H1 (cell line): ENCODE results near the gene LEFTY1. TPM values are rescaled to one million over a fixed set of nuclear protein-coding genes. Genes with fewer than 3 reads are reported as not detected.
A peak's percentile ranks its signal among the peaks of the same experiment; 100 is the strongest.

Experiments
- CTCF ChIA-PET: fragments of 300-600 bp; sonication (Branson Sonifier 250); formaldehyde crosslinking; loops from one replicate; lab custom pipeline; 2021; ENCODE audit not compliant: partially characterized antibody; lab: Charles Lee
- POLR2A ChIA-PET: fragments of 300-600 bp; sonication (Branson Sonifier 250); formaldehyde crosslinking; loops from one replicate; lab custom pipeline; 2021; ENCODE audit warnings: inconsistent platforms; ENCODE audit not compliant: partially characterized antibody; lab: Charles Lee
- DNase-seq, 2 experiments: peaks; one replicate each; pipeline versions ENCODE4 v3.0.0 to v3.0.0-alpha.2; 2010 to 2022; ENCODE audit warnings: low spot score in 2 of 2, low read depth in 1 of 2, mixed read lengths in 1 of 2
- FAIRE-seq: peaks from 2 replicates; lab custom pipeline; 2011; peaks lifted over from hg19 to GRCh38; lab: Jason Lieb, UNC
- H2AFZ ChIP-seq: 2 replicates; pipeline ENCODE4 v1.8.1; 2012; ENCODE audit warnings: low read length, inconsistent platforms
- H2AK5ac ChIP-seq: 2 replicates; pipeline ENCODE4 v1.6.1; 2013; ENCODE audit warnings: low read depth, low read length
- H2BK120ac ChIP-seq: replicated peaks from 2 replicates; pipeline ENCODE3; 2013; ENCODE audit warnings: low read depth, low read length, inconsistent platforms
- H2BK12ac ChIP-seq: 2 replicates; pipeline ENCODE4 v1.6.1; 2013; ENCODE audit warnings: low read depth, low read length
- H2BK15ac ChIP-seq: 2 replicates; pipeline ENCODE4 v1.6.1; 2013; ENCODE audit warnings: low read length
- H2BK20ac ChIP-seq: 2 replicates; pipeline ENCODE4 v1.6.1; 2013; ENCODE audit warnings: low read length
- H2BK5ac ChIP-seq: 2 replicates; pipeline ENCODE4 v1.6.1; 2013; ENCODE audit warnings: low read depth, low read length
- H3K14ac ChIP-seq: 2 replicates; pipeline ENCODE4 v1.6.1; 2013; ENCODE audit warnings: inconsistent platforms; ENCODE audit not compliant: insufficient read length
- H3K18ac ChIP-seq: 2 replicates; pipeline ENCODE4 v1.6.1; 2013; ENCODE audit warnings: low read length; ENCODE audit errors: extremely low read depth
- H3K23ac ChIP-seq: 2 replicates; pipeline ENCODE4 v1.6.1; 2013; ENCODE audit warnings: inconsistent platforms; ENCODE audit not compliant: insufficient read length
- H3K23me2 ChIP-seq: 2 replicates; pipeline ENCODE4 v1.6.1; 2013; ENCODE audit warnings: low read depth, low read length
- H3K27ac ChIP-seq: 2 replicates; pipeline ENCODE4 v1.6.1; 2011; ENCODE audit warnings: low read depth, low read length, inconsistent platforms
- H3K27me3 ChIP-seq, 4 experiments: replicated peaks in 1 of 4; 1 replicate in 1 of 4; 2 replicates in 3 of 4; pipeline versions ENCODE4 v1.6.1 to v1.8.1; 2011 to 2013; ENCODE audit warnings: low read length in 3 of 4, mild to moderate bottlenecking in 3 of 4, inconsistent platforms in 2 of 4, mixed read lengths in 2 of 4, moderate library complexity in 1 of 4; ENCODE audit not compliant: control insufficient read depth in 3 of 4, insufficient read depth in 3 of 4; ENCODE audit errors: extremely low read depth in 1 of 4
- H3K36me3 ChIP-seq, 4 experiments: 2 replicates each; pipeline versions ENCODE4 v1.6.1 to v1.8.1; 2011 to 2013; ENCODE audit warnings: mild to moderate bottlenecking in 4 of 4, low read length in 3 of 4, moderate library complexity in 2 of 4, control low read depth in 1 of 4, inconsistent platforms in 1 of 4; ENCODE audit not compliant: insufficient read depth in 4 of 4, control insufficient read depth in 2 of 4
- H3K4ac ChIP-seq: replicated peaks from 2 replicates; pipeline ENCODE3; 2013; ENCODE audit warnings: low read length, low read depth, mixed read lengths, inconsistent platforms; ENCODE audit not compliant: insufficient read length
- H3K4me1 ChIP-seq, 4 experiments: replicated peaks in 1 of 4; 1 replicate in 1 of 4; 2 replicates in 3 of 4; pipeline versions ENCODE4 v1.6.1 to v1.8.1; 2011 to 2013; ENCODE audit warnings: low read length in 3 of 4, inconsistent platforms in 2 of 4, mixed read lengths in 1 of 4; ENCODE audit not compliant: insufficient read depth in 4 of 4, control insufficient read depth in 3 of 4
- H3K4me2 ChIP-seq, 2 experiments: 2 replicates each; pipeline versions ENCODE4 v1.6.1 to v1.8.1; 2011 to 2013; ENCODE audit warnings: low read depth in 2 of 2, low read length in 2 of 2, control low read depth in 1 of 2, inconsistent platforms in 1 of 2, mild to moderate bottlenecking in 1 of 2; ENCODE audit not compliant: insufficient read depth in 1 of 2
- H3K4me3 ChIP-seq, 4 experiments: fragments of 200-600, 300-600 bp in 1 of 4; sonication (generic), shearing (Covaris generic), sonication (Bioruptor Twin) in 1 of 4; 2 replicates each; pipeline versions ENCODE4 v1.5.1 to v1.8.1; 2011 to 2016; ENCODE audit warnings: low read length in 4 of 4, low read depth in 3 of 4, control low read depth in 2 of 4, inconsistent platforms in 2 of 4, mild to moderate bottlenecking in 2 of 4, mixed read lengths in 1 of 4, moderate library complexity in 1 of 4; ENCODE audit not compliant: insufficient read depth in 2 of 4; ENCODE audit errors: extremely low read depth in 1 of 4
- H3K56ac ChIP-seq: replicated peaks from 2 replicates; pipeline ENCODE3; 2013; ENCODE audit warnings: low read depth, mild to moderate bottlenecking, mixed read lengths, low read length, inconsistent platforms; ENCODE audit not compliant: insufficient read length
- H3K79me1 ChIP-seq: 2 replicates; pipeline ENCODE4 v1.6.1; 2013; ENCODE audit warnings: low read depth, low read length, control low read depth
- H3K79me2 ChIP-seq, 2 experiments: 2 replicates each; pipeline versions ENCODE4 v1.6.1 to v1.8.1; 2012 to 2013; ENCODE audit warnings: low read length in 2 of 2, mild to moderate bottlenecking in 2 of 2, inconsistent platforms in 1 of 2; ENCODE audit not compliant: insufficient read depth in 2 of 2, control insufficient read depth in 1 of 2
- H3K9ac ChIP-seq, 4 experiments: replicated peaks in 1 of 4; 1 replicate in 1 of 4; 2 replicates in 3 of 4; pipeline versions ENCODE4 v1.6.1 to v1.8.1; 2011 to 2013; ENCODE audit warnings: low read depth in 3 of 4, low read length in 3 of 4, control low read depth in 2 of 4, mild to moderate bottlenecking in 2 of 4, moderate library complexity in 2 of 4, inconsistent platforms in 1 of 4; ENCODE audit errors: extremely low read depth in 1 of 4
- H3K9me3 ChIP-seq, 2 experiments: 2 replicates each; pipeline versions ENCODE4 v1.6.1 to v1.8.1; 2012 to 2013; ENCODE audit warnings: mild to moderate bottlenecking in 2 of 2, moderate library complexity in 2 of 2, control low read depth in 1 of 2, inconsistent platforms in 1 of 2, low read depth in 1 of 2, low read length in 1 of 2, mixed read lengths in 1 of 2; ENCODE audit not compliant: insufficient read depth in 2 of 2
- H4K20me1 ChIP-seq, 2 experiments: replicated peaks in 1 of 2; 2 replicates each; pipeline versions ENCODE3 to v1.8.1; 2011 to 2013; ENCODE audit warnings: inconsistent platforms in 2 of 2, low read length in 2 of 2, mild to moderate bottlenecking in 1 of 2; ENCODE audit not compliant: insufficient read depth in 2 of 2, control insufficient read depth in 1 of 2
- H4K5ac ChIP-seq: 2 replicates; pipeline ENCODE4 v1.6.1; 2013; ENCODE audit warnings: low read length, low read depth, mixed read lengths, inconsistent platforms; ENCODE audit not compliant: insufficient read length
- H4K8ac ChIP-seq: 2 replicates; pipeline ENCODE4 v1.8.0; 2013; ENCODE audit warnings: mild to moderate bottlenecking, moderate library complexity, low read length, inconsistent platforms; ENCODE audit not compliant: insufficient read depth; ENCODE audit errors: extremely low read depth
- H4K91ac ChIP-seq: replicated peaks from 2 replicates; pipeline ENCODE3; 2013; ENCODE audit warnings: low read length, mixed read lengths, inconsistent platforms; ENCODE audit not compliant: insufficient read length
- ASH2L ChIP-seq: fragments of 200-600, 300-600 bp; sonication (generic); IDR thresholded peaks from one replicate; pipeline ENCODE4 v1.7.1; 2017; ENCODE audit warnings: low read length
- CBX8 ChIP-seq: fragments of 300-800, 300-1000 bp; sonication (generic); IDR thresholded peaks from 2 replicates; pipeline ENCODE4 v1.7.1; 2016; ENCODE audit warnings: low read depth, low read length, borderline replicate concordance
- CHD2 ChIP-seq: IDR thresholded peaks from 2 replicates; pipeline ENCODE4 v1.6.1; 2012; ENCODE audit warnings: low read length, improper control_type of control experiment
- CREB1 ChIP-seq: IDR thresholded peaks from 2 replicates; pipeline ENCODE4 v1.6.1; 2012; ENCODE audit warnings: inconsistent platforms
- EP300 ChIP-seq, 2 experiments: IDR thresholded peaks; 1 replicate in 1 of 2; 2 replicates in 1 of 2; pipeline ENCODE4 v1.6.1; 2011 to 2012; ENCODE audit warnings: low read depth in 2 of 2, low read length in 2 of 2, mild to moderate bottlenecking in 2 of 2, borderline replicate concordance in 1 of 2, inconsistent platforms in 1 of 2, moderate library complexity in 1 of 2
- EZH2 ChIP-seq: fragments of 200-600 bp; sonication (generic); IDR thresholded peaks from 2 replicates; pipeline ENCODE4 v1.7.1; 2012; ENCODE audit warnings: low read depth, mild to moderate bottlenecking, moderate library complexity, low read length, inconsistent platforms; ENCODE audit not compliant: severe bottlenecking
- HDAC2 ChIP-seq, 2 experiments: fragments of 300-600 bp in 1 of 2; sonication (generic) in 1 of 2; IDR thresholded peaks; 2 replicates each; pipeline ENCODE4 v1.6.1; 2011 to 2012; ENCODE audit warnings: low read depth in 2 of 2, low read length in 2 of 2, mild to moderate bottlenecking in 2 of 2, moderate library complexity in 2 of 2, borderline replicate concordance in 1 of 2, inconsistent platforms in 1 of 2
- NANOG ChIP-seq: IDR thresholded peaks from 2 replicates; pipeline ENCODE4 v1.6.1; 2011; ENCODE audit warnings: low read length, low read depth, mild to moderate bottlenecking, inconsistent platforms; ENCODE audit not compliant: insufficient read depth, poor library complexity, severe bottlenecking
- RAD21 ChIP-seq, 2 experiments: IDR thresholded peaks in 1 of 2; conservative IDR thresholded peaks in 1 of 2; 2 replicates each; pipeline ENCODE4 v1.6.1; 2011; ENCODE audit warnings: low read depth in 2 of 2, low read length in 2 of 2, improper control_type of control experiment in 1 of 2, inconsistent platforms in 1 of 2, mild to moderate bottlenecking in 1 of 2, moderate library complexity in 1 of 2
- SP1 ChIP-seq: IDR thresholded peaks from 2 replicates; pipeline ENCODE4 v1.6.1; 2011; ENCODE audit warnings: low read depth, low read length
- SUZ12 ChIP-seq: fragments of 200-600 bp; sonication (generic); IDR thresholded peaks from 2 replicates; pipeline ENCODE4 v1.6.1; 2012; ENCODE audit warnings: mild to moderate bottlenecking, inconsistent platforms, low read length, moderate library complexity, mixed read lengths
- TAF7 ChIP-seq: optimal IDR thresholded peaks from 2 replicates; pipeline ENCODE3; 2011; ENCODE audit warnings: low read depth, mild to moderate bottlenecking, inconsistent platforms, low read length, moderate library complexity, borderline replicate concordance
- TBP ChIP-seq: IDR thresholded peaks from 2 replicates; pipeline ENCODE4 v1.6.1; 2011; ENCODE audit warnings: low read depth, low read length, improper control_type of control experiment
- WGBS, 2 experiments: shearing (Covaris generic) in 1 of 2; methylation state at CpG; one replicate each; pipeline versions ENCODE4 v1.1.6 to v1.1.7; 2013 to 2015; ENCODE audit warnings: low lambda C conversion rate in 2 of 2, mixed read lengths in 2 of 2, inconsistent platforms in 1 of 2, low coverage in 1 of 2, missing lambda C conversion rate in 1 of 2; ENCODE audit not compliant: insufficient replicate concordance in 2 of 2, insufficient coverage in 1 of 2, insufficient read length in 1 of 2; ENCODE audit errors: extremely low coverage in 1 of 2, missing lambda C conversion rate in 1 of 2; 5-methylcytosine and 5-hydroxymethylcytosine counted together
- polyA plus RNA-seq, 7 experiments: library from polyadenylated mRNA; depleted of rRNA in 3 of 7; stranded (reverse) in 5 of 7; unstranded in 2 of 7; fragments of >200 nt in 5 of 7; fragments of 200-250 nt in 2 of 7; gene quantifications; 1 replicate in 5 of 7; 2 replicates in 1 of 7; 4 replicates in 1 of 7; pipeline versions ENCODE4 v1.2.1 to v1.2.3, GENCODE V29; 2011 to 2013; ENCODE audit warnings: missing spikeins in 2 of 7, mixed read lengths in 2 of 7
- total RNA-seq: library from RNA; stranded (reverse); fragmentation: NEBNext Ultra II Directional; extraction: Animal tissue kit (Norgen Biotek cat#: 25700); gene quantifications from 2 replicates; pipeline ENCODE4 v1.2.1, GENCODE V29; 2021

LEFTY1 gene
- total and polyA plus RNA-seq, 2 of the 8 experiments (the other 6 are each of a cell fraction or from before 2014, with no cell fraction given) = 4.5 to 11.7 TPM

DNA sequence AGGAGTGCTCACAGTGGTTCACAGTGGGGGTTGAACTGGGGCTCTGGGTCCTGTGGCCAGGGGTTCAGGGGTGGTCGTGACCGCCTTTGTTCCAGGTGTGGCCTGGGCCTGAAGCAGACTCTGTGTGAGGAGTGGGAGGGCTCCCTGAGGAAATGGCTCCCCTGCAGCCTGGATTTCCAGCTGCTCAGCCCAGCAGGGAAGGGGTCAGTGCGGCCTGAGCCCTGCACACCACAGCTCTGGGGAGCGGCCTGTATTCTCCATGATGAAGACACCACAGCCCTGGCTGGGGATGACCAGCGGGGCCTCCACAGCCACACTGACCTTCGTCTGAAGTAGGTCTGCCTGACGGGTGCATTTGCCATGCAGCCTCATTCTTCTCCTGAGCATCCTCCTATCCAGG is 18.4 kb upstream of the LEFTY1 start:
- H4K91ac ChIP-seq = no peak overlapping the region
- no peaks in the 10 kb centered on the region; a peak in 2 of 7 replicates for H3K27me3 ChIP-seq
- no peak for DNase-seq
- peak overlapping the region; percentile 88; the same call in 1 of the 2 replicates for H2BK15ac ChIP-seq
- no peak overlapping the region for H3K4me2 ChIP-seq
- H3K9me3 ChIP-seq = no peaks in the 10 kb centered on the region
- H3K79me2 ChIP-seq = no peaks in the 10 kb centered on the region
- no peaks in the 10 kb centered on the region for H3K36me3 ChIP-seq
- H2BK120ac ChIP-seq = no peak overlapping the region
- 0 out of 2 replicates have a peak overlapping the region, but pooled peaks have one; percentile 27 for H2BK12ac ChIP-seq
- no peak overlapping the region for H2AFZ ChIP-seq
- no peak overlapping the region; the same call in 1 of the 2 replicates for H3K18ac ChIP-seq
- H2BK5ac ChIP-seq = no peak overlapping the region; the same call in 1 of the 2 replicates
- FAIRE-seq = no peak
- no peak overlapping the region for H3K9ac ChIP-seq
- 0 out of 2 replicates have a peak overlapping the region, but pooled peaks have one; percentile 47 for H2AK5ac ChIP-seq
- TF ChIP-seq EZH2 (no peak), NANOG (no peak), SP1 (no peak), RAD21 (IDR thresholded peaks at IDR 0.05 in 1 of 2, conservative IDR thresholded peaks at IDR 0.05 in 1 of 2; ENCODE audit: low read depth in 2 of 2, low read length in 2 of 2) (no peak), TBP (no peak), CBX8 (no peak), CHD2 (no peak), EP300 (IDR thresholded peaks at IDR 0.05; ENCODE audit: borderline replicate concordance in 1 of 2, low read depth in 2 of 2, low read length in 2 of 2) (no peak), HDAC2 (IDR thresholded peaks at IDR 0.05; ENCODE audit: borderline replicate concordance in 1 of 2, low read depth in 2 of 2, low read length in 2 of 2) (no peak), CREB1 (no peak), ASH2L (no peak), SUZ12 (no peak), TAF7 (no peak)
- TF ChIP-seq, all 59 proteins: peak for 0
- H3K56ac ChIP-seq = no peak overlapping the region
- no peak overlapping the region for H3K4ac ChIP-seq
- H3K79me1 ChIP-seq = no peaks in the 10 kb centered on the region
- no peak overlapping the region for H3K23ac ChIP-seq
- no peak overlapping the region for H3K4me3 ChIP-seq
- no peaks in the 10 kb centered on the region for H3K23me2 ChIP-seq
- H4K8ac ChIP-seq = no peak overlapping the region
- WGBS, 2 experiments = 88% methylated on average over 7 of the region's 7 CpGs; no CpG with 5 or more reads in 1 of the 2 experiments
- peaks cover 0 to 7% (median 1%) of the 10 kb centered on the region in 4 experiments; a peak in 2 of 7 replicates for H3K4me1 ChIP-seq
- POLR2A ChIA-PET = interaction anchor here (1.1 to 2.3 kb wide), 2 partner anchors 9 to 14 kb away, joined by 3 to 8 read pairs; no protein-coding TSS in a partner anchor
- CTCF ChIA-PET = interaction anchor here (0.6 to 18.7 kb wide), 5 partner anchors 10 to 433 kb away, joined by 3 to 406 read pairs (median 4); partner anchors contain the start of genes LEFTY1 and TMEM63A
- no peak overlapping the region for H3K14ac ChIP-seq
- no peak overlapping the region for H2BK20ac ChIP-seq
- no peak overlapping the region for H3K27ac ChIP-seq
- no peak overlapping the region for H4K5ac ChIP-seq
- H4K20me1 ChIP-seq = no peaks in the 10 kb centered on the region
